Measurements from ENCODE around the gene RNU6-7. TPM values are rescaled to one million over a fixed set of nuclear protein-coding genes. Genes with fewer than 3 reads are reported as not detected.

Gene RNU6-7
- total RNA-seq, 1 donor from 2014 or later, result not detected

GRCh38 chr14:32203928-32204357 lies 2.1 kb downstream of the RNU6-7 start:
- intact Hi-C loops (cut with micrococcal nuclease), result loop anchor here (1.0 to 10.0 kb wide), 14 partner anchors 48 to 1645 kb away; partner anchors contain the start of genes DTD2, G2E3, NUBPL and SCFD1

- intact Hi-C loops (cut with micrococcal nuclease), result loop anchor here (10.0 kb wide), 1 partner anchor 1581 kb away; the partner anchor contains the start of gene SCFD1
These were observed 3.7 kb downstream of the RNU6-7 start for GRCh38 chr14:32205554-32205953.

DNA sequence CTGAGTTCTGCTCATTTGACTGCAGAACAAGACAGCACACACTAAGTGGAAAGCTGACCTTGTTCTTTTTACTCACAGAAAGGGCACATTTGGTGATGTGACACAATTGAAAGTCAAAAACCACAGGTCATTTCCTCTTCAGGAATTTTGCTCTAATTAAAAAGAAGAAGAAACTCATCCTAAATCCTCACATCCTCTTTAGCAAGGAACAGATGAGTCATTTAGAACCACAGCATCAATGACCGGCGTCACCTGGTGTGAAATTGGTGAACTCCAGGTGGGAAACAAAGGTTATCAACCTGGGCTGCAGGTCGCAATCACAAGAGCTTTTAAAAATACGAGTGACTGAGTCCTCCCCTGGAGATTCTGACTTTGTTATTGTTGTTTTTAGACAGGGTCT lies 4.1 kb downstream of the RNU6-7 start:
- intact Hi-C loops (cut with micrococcal nuclease), result loop anchor here (10.0 kb wide), 1 partner anchor 1581 kb away; the partner anchor contains the start of gene SCFD1

GRCh38 chr14:32206552-32206951 lies 4.7 kb downstream of the RNU6-7 start:
- intact Hi-C loops (cut with micrococcal nuclease), result loop anchor here (10.0 kb wide), 1 partner anchor 1582 kb away; the partner anchor contains the start of gene SCFD1

DNA sequence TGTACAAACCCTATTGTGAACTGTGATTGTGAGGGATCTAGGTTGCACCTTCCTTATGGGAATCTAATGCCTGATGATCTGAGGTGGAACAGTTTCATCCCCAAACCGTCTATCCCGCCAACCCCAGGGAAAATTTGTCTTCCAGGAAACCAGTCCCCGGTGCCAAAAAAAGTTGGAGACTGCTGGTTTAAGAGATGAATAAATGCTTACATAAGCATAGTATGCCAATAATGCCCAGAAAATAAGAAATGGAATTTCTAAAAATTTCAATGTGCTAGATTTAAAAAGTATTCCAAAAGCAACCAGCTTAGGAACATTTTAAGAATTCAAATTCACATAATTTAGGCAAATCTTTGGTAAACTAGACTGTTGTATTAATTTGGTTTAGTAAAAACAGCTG lies 6.6 kb downstream of the RNU6-7 start:
- intact Hi-C loops (cut with micrococcal nuclease), result loop anchor here (10.0 kb wide), 1 partner anchor 1584 kb away; the partner anchor contains the start of gene SCFD1

GRCh38 chr14:32209471-32209870 lies 7.6 kb downstream of the RNU6-7 start:
- intact Hi-C loops (cut with micrococcal nuclease), result loop anchor here (10.0 kb wide), 1 partner anchor 1585 kb away; the partner anchor contains the start of gene SCFD1

DNA sequence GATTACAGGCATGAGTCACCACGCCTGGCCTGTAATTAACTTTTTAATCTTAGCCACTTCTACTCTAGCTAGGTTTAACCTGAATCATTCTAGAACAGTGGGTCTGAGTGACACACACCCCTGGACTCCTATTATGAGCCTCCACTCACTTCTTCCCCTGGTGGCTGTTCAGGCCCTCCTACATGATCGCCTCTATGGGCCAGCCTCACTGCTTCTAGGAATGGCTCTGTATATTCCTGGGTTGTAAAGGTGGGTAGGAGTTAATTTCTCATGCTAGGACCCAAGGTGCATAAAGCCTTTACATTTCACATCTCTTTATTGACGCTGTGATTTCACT lies 9.2 kb downstream of the RNU6-7 start:
- intact Hi-C loops (cut with micrococcal nuclease), result no loop called here

- intact Hi-C loops (cut with micrococcal nuclease), result no loop called here
These were observed 11.0 kb downstream of the RNU6-7 start for GRCh38 chr14:32212833-32213232.

- intact Hi-C loops (cut with micrococcal nuclease), result no loop called here
These were observed 15.5 kb downstream of the RNU6-7 start for GRCh38 chr14:32217301-32217700.

DNA sequence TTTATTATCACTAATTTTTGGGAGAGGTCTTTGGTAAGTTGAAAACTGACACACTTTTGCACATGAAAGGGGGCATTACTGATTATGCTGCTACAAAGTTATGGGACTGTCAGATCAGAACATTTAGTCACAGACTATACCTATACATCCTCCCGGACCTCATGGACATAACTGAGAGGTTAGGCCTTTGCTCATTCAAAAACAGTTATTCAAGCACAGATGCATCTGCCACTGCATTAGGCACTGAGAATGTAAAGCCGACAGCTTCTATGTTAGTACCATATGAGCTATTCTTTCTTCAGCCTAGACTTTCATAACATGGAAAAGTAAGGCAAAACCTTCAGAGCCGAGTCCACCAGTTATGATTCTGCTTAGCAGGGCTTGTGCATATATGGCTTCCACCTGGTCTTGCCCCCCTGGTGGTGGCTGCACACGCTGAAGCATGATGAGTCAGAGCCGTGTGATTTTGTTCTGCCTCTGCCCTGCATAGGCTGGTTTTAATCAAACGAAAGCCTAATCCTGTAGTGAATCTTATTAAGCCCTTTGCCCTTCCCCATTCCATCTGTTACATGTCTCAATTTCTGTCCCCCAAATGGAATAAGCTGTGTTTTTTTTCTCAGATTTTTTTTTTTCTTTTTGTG lies 23.0 kb downstream of the RNU6-7 start:
- intact Hi-C loops (cut with micrococcal nuclease), result no loop called here

DNA sequence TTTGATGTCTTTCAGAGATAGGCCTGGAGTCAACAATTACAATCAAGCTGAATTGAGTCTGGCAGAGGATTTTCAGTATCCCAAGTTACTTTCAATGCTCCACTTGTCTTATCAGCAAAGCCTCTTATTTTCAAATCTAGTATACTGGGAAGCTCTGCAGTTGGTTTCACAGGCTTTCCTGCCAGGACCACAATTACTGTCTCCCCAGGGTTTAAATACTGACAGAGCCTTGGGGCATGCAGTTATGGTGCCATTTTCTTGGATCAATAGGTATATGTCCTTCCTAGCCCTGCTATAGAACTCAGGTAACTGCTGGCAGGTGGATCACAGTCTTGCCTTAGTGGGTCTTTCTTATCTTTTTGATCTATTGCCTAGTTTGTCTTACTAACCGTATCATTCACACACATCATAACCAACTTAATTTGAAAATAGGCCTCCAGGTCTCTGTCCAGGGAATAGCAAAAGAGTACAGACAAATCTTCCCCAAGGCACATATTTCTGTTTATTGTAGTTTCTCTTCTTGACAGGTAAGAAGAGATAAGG lies 23.6 kb downstream of the RNU6-7 start:
- intact Hi-C loops (cut with micrococcal nuclease), result no loop called here

DNA sequence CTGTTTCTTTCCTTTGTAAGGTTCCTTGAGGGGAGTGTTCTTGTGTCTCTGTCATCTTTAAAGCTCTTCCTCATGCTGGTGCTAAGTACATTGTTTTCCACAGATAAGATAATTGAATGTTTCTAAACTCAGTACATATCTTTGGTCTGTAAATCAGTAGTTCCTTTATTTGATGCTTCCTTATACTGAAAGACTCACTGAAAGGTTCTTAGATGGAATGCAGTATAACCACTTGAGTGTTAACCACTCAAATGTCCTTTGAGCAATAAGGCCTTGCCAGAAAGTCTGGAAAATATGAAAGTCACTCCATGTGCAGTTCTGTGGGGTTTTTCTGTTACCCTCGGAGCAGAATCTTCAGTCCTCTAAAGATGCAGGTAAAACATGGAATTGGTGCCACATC lies 24.2 kb downstream of the RNU6-7 start:
- intact Hi-C loops (cut with micrococcal nuclease), result no loop called here

GRCh38 chr14:32230181-32230580 lies 28.3 kb downstream of the RNU6-7 start:
- intact Hi-C loops (cut with micrococcal nuclease), result no loop called here

DNA sequence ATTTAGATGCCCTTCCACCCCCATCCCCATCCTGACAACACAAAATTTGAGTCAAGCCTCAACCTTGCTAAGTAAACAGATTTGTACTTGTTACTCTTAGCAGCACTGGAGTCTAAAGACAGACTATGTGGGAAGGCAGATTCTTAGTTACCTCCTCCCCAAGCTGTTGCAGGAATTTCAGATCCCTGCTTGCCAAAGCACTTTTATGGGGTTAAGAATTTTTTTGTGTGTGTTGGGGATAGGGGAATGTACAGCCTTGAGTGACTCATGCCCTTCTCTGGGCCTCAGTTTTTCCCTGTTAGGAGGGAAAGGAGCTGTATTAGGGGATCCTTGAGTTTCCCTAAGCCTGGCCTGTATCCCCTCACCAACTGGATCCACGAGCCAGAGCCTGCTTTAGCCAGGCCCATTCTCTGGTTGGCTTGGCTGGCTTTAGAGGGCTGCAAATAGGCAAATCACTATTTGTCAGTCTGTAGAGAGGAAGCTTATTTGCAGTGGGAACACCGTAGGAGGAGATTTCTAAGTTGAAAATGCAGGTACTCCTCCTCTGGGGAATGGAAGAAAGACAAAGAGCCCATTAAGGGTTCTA lies 28.9 kb downstream of the RNU6-7 start:
- intact Hi-C loops (cut with micrococcal nuclease), result no loop called here

- intact Hi-C loops (cut with micrococcal nuclease), result no loop called here
These were observed 30.6 kb downstream of the RNU6-7 start for GRCh38 chr14:32232481-32232880.

DNA sequence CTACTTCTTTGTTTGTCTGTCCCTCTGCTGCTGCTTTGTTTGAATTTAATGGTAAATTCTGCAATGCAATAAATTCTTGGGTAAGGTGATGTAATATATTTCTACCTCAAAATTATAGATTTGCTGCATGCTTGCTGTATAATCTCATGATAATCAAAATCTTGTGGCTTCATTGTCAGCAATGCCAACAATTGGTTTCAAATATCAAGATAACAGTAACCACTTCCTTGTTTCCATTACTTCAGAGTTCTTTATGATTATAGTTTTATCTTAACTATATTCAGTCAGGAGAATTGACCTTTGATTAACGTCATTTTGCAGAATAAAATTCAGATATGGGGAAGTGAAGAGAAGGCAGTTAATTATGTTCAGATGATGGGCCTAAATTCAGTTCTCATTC lies 31.4 kb downstream of the RNU6-7 start:
- intact Hi-C loops (cut with micrococcal nuclease), result no loop called here

GRCh38 chr14:32244404-32244803 lies 42.6 kb downstream of the RNU6-7 start:
- intact Hi-C loops (cut with micrococcal nuclease), result no loop called here

DNA sequence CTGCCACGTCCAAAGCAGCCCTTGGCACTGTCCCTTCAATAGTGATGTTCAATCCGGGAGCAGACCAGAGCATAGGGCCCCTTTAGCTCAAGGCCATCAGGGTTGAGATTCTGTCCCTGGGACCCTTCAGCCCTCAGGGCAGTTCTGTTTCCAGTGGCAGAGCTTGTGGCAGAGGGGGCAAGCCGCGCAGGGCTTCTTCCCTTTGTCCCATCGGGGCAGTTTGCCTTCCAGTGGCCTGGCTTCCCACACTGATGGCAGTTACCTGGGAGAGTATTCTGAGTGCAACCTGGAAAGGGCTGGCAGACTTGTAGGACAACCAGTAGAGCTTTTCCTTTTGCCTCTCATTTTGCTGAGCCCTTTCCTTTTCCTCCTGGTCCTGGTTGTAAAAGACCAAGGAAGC lies 44.9 kb downstream of the RNU6-7 start:
- intact Hi-C loops (cut with micrococcal nuclease), result no loop called here

- intact Hi-C loops (cut with micrococcal nuclease), result no loop called here
These were observed 47.5 kb downstream of the RNU6-7 start for GRCh38 chr14:32249371-32249770.

DNA sequence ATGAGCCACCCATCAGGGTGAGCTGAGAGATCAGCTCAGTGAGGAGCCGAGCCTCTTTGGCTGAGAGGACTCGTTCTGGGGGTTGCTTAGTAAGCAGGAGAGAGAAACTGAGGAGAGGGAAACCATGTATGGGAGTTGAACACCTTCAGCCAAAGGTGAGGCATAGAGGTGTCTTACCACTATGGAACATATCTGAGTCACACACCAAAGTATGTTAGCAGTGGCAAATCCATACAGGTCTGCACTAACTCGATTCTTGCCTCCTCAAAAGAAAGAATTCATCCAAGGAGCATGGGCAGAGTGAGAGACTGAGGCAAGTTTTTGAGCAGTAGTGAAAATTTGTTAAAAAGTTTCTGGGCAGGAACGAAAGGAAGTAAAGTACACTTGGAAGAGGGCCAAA lies 47.9 kb downstream of the RNU6-7 start:
- intact Hi-C loops (cut with micrococcal nuclease), result loop anchor here (5.0 kb wide), 1 partner anchor 1042 kb away; the partner anchor contains the start of gene HECTD1

DNA sequence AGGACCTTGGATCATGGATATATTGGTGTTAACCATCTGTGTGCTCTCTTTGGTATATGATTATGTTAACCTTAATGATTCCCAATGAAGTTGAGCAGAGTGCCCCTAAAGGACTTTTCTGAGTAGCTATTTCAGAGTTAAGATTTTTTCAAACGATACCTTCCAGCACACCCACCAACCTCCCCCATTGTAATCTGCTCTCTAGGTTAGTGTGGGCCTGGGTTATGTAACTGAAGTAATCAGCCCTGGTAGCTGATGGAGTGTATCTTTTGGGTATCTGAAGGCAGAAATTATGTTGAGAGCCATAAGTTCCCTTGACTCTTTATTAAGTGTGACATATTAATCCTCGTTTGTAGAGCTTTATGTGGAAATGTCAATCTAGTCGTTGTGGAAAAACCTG lies 48.8 kb downstream of the RNU6-7 start:
- intact Hi-C loops (cut with micrococcal nuclease), result loop anchor here (5.0 kb wide), 1 partner anchor 1043 kb away; the partner anchor contains the start of gene HECTD1

GRCh38 chr14:32251530-32251929 lies 49.7 kb downstream of the RNU6-7 start:
- intact Hi-C loops (cut with micrococcal nuclease), result loop anchor here (5.0 kb wide), 1 partner anchor 1044 kb away; the partner anchor contains the start of gene HECTD1

All from T-helper 1 cell treated with Interleukin-12 subunit alpha and Interleukin-12 subunit beta and Interleukin-4 antibody, amounts not matched to agents 30 ng/mL and 1 ng/mL, for 36 hours (primary cell).